Activated CD4-positive, alpha-beta T cell treated with anti-CD3 and anti-CD28 coated beads, Interleukin-2, amount 50 U/mL, for 24 hours (primary cell): Measurements from ENCODE around the gene ACOXL.
"Not testable (repeated sequence)": the region's sequence is repeated elsewhere in the genome, so short reads cannot be mapped to it uniquely, and the experiment has no call there.

Source experiments
- DNase-seq, 2 donors: peaks; one replicate each; pipeline ENCODE4 v3.0.0-alpha.2; 2020; ENCODE audit warnings: low read depth in 1 of 2, low spot score in 1 of 2

ACOXL gene

GRCh38 chr2:110959198-110959597, 226.8 kb downstream of the ACOXL start:
- DNase-seq: no peak

GRCh38 chr2:110960281-110960680, 227.9 kb downstream of the ACOXL start:
- DNase-seq: no peak

- DNase-seq: no peak
Measured at GRCh38 chr2:110960954-110961353, 228.6 kb downstream of the ACOXL start.

GRCh38 chr2:110961643-110962042, 229.3 kb downstream of the ACOXL start:
- DNase-seq: not testable (repeated sequence)

- no peak for DNase-seq
Measured at GRCh38 chr2:110969696-110970095, 237.3 kb downstream of the ACOXL start.

GRCh38 chr2:110970201-110970600, 237.8 kb downstream of the ACOXL start:
- DNase-seq: no peak

GRCh38 chr2:110971811-110972210, 239.4 kb downstream of the ACOXL start:
- DNase-seq: no peak

- no peak for DNase-seq
Measured at GRCh38 chr2:110973262-110973661, 240.9 kb downstream of the ACOXL start.

GRCh38 chr2:110977403-110977802, 245.0 kb downstream of the ACOXL start:
- no peak for DNase-seq

- no peak for DNase-seq
Measured at GRCh38 chr2:110978148-110978547, 245.8 kb downstream of the ACOXL start.

GRCh38 chr2:110978756-110979470, 246.5 kb downstream of the ACOXL start:
- no peak for DNase-seq

- no peak for DNase-seq
Measured at GRCh38 chr2:110979471-110980338, 247.3 kb downstream of the ACOXL start.

- DNase-seq: no peak
Measured at GRCh38 chr2:110980339-110981062, 248.1 kb downstream of the ACOXL start.

- DNase-seq: no peak
Measured at GRCh38 chr2:110983133-110983532, 250.8 kb downstream of the ACOXL start.

- no peak for DNase-seq
Measured at GRCh38 chr2:110984694-110985490, 252.5 kb downstream of the ACOXL start.

GRCh38 chr2:110990440-110990839, 258.1 kb downstream of the ACOXL start:
- DNase-seq: no peak

- DNase-seq: no peak
Measured at GRCh38 chr2:110991911-110992310, 259.5 kb downstream of the ACOXL start.

GRCh38 chr2:110992886-110993285, 260.5 kb downstream of the ACOXL start:
- no peak for DNase-seq

GRCh38 chr2:110993557-110994231, 261.3 kb downstream of the ACOXL start:
- DNase-seq: no peak

GRCh38 chr2:110994250-110994961, 262.0 kb downstream of the ACOXL start:
- no peak for DNase-seq
